Stimulated activated CD8-positive, alpha-beta memory T cell treated with anti-CD3 and anti-CD28 coated beads, Interleukin-2, amount 100 ng/mL, for 1 hour (primary cell): Measurements from ENCODE around the gene KLRD1.
"Not testable (repeated sequence)": the region's sequence is repeated elsewhere in the genome, so short reads cannot be mapped to it uniquely, and the experiment has no call there.

Source experiments
- DNase-seq, 2 donors: peaks; one replicate each; pipeline ENCODE4 v3.0.0-alpha.2; 2020; ENCODE audit warnings: low read depth in 2 of 2

Gene KLRD1, protein sequence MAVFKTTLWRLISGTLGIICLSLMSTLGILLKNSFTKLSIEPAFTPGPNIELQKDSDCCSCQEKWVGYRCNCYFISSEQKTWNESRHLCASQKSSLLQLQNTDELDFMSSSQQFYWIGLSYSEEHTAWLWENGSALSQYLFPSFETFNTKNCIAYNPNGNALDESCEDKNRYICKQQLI

GRCh38 chr12:10307630-10308029 lies at the start of gene KLRD1:
KLRD1 (plus strand) TSS chr12:10307870; CDS start chr12:10308078, 208 bp downstream.
- DNase-seq: no peak

DNA sequence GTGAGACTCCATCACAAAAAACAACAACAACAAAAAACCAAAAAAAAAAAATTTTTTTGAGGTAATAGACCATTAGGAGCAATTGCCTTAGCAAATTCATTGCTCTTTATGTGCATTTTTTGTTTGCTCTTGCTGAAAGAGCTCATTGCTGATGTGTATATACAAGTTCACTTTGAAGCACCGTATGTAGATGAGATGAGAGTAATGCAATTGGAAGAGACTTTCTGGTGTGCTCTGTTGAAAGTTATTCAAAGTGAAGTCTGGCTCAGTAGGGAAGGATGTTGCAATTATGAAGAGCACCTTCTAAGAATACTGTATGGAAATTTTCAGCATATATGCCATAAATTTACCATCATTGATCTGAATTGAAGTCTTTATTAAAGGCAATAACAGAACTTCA lies 46.7 kb upstream of the KLRD1 start:
- DNase-seq: no peak

GRCh38 chr12:10268037-10268436 lies 39.6 kb upstream of the KLRD1 start:
- DNase-seq: no peak

- no peak for DNase-seq
Measured at GRCh38 chr12:10272467-10272866, 35.2 kb upstream of the KLRD1 start.

- DNase-seq: no peak
Measured at GRCh38 chr12:10276774-10277173, 30.9 kb upstream of the KLRD1 start.

- DNase-seq: no peak
Measured at GRCh38 chr12:10278104-10278503, 29.6 kb upstream of the KLRD1 start.

GRCh38 chr12:10279937-10280336 lies 27.7 kb upstream of the KLRD1 start:
- no peak for DNase-seq

GRCh38 chr12:10283027-10283426 lies 24.6 kb upstream of the KLRD1 start:
- DNase-seq: no peak

DNA sequence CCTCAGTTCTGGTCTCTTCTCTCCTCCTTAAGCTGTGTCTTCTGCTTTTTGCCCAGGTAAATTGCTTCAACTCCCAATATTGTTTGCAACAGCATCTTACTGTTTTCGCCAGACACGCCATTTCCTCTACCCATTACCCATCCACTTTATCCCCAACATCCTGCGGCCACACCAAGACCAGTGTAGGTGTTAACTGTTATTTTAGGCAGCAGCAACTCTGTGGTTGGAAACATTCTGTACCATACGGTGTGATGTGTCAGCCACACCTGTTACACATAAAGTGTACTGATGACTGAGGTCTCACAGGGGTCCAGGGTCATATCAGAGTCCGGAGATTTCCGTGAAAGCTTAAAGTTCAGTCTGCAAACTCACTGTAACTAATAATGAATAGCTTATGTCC lies 21.8 kb upstream of the KLRD1 start:
- no peak for DNase-seq

DNA sequence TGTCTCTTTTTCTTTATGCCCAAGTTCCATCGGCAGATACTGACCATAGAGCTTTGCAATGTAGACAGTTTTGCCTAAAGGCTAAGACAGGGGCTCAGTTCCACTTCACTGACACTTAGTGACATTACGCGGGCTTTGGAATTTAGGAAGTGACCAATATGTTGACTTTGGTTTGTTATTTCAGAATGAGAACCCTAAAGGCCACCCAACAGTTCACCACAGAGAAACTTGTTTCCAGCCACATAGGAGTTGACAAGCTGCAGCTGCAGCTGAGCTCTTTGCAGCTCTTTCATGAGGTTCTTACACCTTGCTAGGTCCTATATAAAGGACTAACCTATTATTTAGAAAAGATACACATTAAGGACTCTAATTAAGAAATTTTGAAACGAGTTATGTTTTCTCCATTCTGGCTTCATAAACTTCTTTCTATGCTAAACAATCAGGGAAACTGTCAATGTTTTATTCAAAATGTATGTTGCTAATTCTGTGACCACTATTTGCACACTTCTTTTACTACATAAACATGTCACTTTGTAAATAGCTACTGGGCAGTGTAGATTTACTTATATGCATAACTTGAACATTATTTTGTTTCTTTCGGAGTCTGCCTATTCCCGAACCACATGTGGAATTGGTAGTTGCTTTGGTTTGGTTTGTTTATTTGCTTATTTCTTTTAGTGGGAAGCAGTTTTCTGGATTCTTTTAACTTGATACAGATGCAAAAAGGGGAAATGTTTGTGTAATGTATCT lies 18.5 kb upstream of the KLRD1 start:
- no peak for DNase-seq

GRCh38 chr12:10291030-10291429 lies 16.6 kb upstream of the KLRD1 start:
- DNase-seq: no peak

DNA sequence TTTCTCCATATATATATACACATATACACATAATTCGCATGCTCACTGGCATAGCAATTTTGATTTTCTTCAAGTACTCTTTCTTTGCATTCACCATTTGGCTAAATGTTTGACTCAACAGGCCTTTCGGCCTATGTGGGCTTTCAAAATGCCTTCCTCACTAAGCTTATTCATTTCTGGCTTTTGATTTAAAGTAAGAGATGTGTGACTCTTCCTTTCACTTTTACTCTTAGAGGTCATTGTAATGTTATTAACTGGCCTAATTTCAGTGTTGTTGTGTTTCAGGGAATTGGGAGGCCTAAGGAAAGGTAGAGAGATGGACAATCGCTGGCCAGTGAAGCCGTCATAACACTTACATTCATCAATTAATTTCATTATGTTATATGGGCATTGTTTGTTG lies 14.5 kb upstream of the KLRD1 start:
- no peak for DNase-seq

GRCh38 chr12:10293570-10294227 lies 14.0 kb upstream of the KLRD1 start:
- no peak for DNase-seq

DNA sequence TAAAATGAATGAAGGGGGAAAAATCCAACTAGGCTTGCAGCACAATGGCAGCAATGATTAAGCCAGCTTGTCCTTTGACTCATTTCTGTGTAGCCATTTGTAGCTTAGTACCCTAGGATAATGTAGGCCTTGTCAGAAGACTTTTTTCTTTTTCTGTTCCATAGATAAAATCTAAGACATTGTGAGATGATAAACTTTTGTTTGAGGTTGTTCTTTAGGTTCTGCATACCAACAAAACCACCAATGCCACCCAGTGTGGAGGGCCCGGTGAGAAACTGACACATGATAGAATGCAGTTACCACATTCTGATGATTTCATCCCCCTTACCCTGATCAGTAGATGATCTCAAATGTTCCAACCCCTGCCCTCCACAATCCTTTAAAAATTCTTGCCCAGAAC lies 6.6 kb upstream of the KLRD1 start:
- DNase-seq: no peak

DNA sequence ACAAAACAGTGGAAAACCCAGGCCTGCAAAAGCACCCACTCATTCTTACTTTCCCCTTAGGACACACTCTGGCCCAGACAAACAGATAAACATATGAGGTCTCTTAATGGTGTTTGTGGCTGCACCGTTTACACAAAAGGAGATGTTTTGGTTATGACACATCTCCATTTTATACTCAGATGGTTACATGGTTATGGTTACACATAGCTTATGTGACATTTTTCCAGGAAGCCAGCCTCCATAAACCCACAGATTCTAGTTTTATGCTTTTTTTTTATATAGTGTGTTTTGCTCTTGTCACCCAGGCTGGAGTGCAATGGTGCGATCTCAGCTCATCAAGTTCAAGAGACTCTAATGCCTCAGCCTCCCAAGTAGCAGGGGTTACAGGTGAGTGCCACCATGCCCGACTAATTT lies 3.5 kb upstream of the KLRD1 start:
- DNase-seq: no peak

DNA sequence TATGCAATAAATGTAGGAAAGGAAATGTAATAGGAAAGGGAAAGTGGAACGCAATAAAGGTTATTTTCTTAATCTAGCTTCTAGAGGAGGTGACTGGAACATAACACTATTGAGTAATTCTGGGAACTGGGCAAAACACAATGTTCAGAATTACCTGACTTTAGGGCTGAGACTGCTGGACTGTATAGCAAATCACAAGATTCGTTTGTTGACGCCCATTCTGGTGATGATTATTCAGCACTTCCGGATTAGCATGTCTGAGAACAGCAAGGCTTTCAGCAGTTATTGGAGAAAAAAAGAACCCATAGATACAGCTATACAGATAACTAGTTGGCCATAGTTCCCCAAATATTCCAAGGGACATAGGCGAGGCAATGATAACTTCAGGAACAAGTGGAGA lies 2.3 kb upstream of the KLRD1 start:
- no peak for DNase-seq

DNA sequence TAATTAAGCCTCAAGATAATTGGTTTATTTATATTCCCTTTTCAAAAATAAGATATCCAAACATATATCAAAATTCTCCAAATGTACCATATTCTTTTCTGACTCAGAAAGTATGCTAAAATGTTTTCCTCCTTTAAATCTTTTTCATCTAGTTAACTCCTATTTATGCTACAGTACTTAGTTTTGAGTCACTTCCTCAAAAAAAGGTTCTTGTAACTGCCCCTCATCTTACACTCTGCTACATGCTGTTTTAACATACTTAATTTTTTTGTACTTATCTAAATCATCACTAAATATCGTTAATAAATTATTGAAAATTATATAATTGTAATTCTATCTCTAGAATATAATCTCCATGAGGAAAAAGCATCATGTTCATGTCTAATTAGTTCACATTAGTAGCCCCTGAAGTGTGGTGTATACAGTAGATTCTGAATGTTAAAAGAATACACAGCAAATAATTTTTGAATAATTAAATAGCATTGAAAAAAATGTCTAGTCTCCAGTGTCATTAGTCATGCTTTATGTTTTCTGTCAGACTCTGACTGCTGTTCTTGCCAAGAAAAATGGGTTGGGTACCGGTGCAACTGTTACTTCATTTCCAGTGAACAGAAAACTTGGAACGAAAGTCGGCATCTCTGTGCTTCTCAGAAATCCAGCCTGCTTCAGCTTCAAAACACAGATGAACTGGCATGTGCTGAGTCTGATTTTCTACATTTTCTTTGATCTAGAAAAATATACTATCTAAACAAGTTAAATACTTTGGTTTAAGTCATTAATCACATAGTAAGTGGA lies 3.5 kb downstream of the KLRD1 start:
- DNase-seq: no peak

- DNase-seq: no peak
Measured at GRCh38 chr12:10319388-10319787, 11.7 kb downstream of the KLRD1 start.

DNA sequence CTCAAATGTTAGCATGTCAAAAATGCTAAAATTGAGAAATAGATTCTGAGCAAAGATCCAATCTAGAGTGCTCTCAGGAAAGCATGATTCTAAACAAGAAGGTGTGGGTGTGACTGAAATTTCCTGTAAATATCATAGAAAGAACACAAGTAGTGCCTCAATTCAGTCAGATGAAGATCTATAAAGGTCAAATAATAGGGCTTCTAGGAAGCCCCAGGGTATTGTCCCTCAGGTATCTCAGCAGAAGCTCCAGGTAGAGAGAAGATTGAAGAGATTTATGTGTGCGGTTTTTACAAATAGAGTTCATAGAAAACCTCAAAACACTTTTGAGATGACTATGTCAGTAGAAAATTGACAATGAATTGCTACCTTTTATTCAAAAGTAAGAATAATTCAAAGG lies 13.0 kb downstream of the KLRD1 start:
- no peak for DNase-seq

DNA sequence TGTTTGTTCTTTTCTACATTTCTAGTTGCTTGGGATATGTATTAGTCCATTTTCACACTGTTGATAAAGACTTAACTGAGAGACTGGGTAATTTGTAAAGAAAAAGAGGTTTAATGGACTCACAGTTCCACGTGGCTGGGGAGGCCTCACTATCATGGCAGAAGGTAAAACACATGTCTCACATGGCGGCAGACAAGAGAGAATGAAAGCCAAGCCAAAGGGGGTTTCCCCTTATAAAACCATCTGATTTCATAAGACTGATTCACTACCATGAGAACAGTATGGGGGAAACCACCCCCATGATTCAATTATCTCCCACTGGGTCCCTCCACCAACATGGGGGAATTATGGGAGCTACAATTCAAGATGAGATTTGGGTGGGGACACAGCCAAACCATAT lies 21.0 kb downstream of the KLRD1 start:
- not testable (repeated sequence) for DNase-seq

DNA sequence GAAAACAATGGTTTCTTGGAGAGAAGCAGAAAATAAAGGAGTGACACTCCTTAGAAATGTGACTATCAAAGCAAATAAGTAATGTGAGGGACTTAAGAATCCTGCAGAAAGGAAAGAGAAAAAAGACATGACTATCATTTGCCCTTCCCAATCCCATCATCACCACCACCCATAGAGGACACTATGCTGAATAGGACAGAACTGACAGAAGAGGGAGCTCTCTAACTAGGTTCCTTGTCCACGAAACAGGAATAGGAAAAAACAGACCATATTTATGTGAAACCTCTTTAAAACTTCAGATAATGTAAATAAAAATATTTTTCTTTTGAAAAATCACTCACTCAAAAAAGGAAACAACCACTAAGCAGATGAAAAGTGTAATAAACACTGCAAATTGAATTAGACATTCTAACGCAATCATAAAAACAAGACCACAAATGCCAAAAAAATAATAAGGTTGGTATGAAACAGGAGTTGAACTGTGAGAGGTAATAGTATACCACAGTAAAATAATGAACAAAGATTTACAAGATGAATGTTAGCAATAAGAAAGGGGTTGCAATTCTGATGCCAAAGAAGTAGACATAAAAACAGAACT lies 24.1 kb downstream of the KLRD1 start:
- no peak for DNase-seq

DNA sequence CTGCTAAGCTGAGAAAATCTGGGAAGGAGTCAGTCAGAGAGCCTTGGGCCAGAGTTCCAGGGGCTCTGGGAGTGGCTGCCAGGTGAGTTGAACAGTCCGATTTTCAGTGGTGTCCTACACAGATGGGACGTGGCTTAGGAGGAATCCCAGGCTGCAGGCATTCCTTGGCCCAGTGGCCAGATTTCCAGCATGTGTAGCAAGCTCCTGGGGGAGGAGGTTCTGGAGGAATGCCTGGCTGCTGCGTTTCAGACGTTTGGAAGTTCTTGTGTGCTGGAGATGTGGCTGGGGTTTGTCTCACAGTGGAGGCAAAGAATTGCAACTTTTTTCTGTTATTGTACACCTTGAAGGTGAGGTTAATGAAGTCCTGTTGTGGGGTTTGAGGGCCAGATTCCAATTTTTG lies 28.5 kb downstream of the KLRD1 start:
- DNase-seq: not testable (repeated sequence)
